Midbrain (tissue), 1 donor: ENCODE results near the gene BLMH.
"Not testable (repeated sequence)": the region's sequence is repeated elsewhere in the genome, so short reads cannot be mapped to it uniquely, and the experiment has no call there.

ENCODE experiments used
- DNase-seq: peaks from one replicate; lab custom pipeline; 2025; lab: John Stamatoyannopoulos, UW

BLMH gene

DNA sequence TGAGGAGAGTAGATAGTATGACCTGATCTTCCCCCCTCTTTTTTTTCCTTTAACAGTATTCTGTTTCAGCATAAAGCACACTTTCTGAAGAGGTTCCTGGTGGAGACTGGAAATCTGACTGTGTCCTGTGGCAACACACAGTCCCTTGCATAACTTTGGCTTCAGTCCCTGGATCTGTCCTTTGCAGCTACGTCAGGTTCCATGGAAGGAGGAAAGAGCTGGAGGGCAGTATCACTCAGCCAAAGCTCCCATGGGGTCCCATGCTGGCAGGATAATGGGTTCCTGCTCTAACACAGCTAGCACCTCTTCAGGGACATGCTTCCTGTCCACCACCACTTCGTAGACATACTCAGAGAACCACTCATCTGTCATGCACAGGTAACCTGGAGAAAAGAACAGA lies 43.0 kb downstream of the BLMH start:
- DNase-seq: no peak

DNA sequence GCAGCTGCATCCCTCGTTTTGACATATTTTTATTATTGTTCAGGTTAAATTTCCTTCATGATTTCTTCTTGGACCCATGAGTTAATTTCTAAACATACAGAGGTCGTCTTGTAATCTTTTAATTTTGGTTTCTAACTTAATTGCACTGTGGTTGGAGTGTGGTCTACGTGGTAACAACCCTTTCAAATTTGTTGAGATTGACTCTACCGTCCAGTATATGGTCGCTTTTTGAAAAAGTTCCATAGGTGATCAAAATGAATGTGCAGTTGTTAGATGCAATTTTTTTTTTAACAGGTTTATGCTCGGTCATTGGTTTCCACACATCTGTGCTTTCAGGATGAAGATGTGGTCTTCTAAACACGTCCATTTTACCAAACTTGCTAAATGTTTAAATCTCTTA lies 45.3 kb downstream of the BLMH start:
- no peak for DNase-seq

DNA sequence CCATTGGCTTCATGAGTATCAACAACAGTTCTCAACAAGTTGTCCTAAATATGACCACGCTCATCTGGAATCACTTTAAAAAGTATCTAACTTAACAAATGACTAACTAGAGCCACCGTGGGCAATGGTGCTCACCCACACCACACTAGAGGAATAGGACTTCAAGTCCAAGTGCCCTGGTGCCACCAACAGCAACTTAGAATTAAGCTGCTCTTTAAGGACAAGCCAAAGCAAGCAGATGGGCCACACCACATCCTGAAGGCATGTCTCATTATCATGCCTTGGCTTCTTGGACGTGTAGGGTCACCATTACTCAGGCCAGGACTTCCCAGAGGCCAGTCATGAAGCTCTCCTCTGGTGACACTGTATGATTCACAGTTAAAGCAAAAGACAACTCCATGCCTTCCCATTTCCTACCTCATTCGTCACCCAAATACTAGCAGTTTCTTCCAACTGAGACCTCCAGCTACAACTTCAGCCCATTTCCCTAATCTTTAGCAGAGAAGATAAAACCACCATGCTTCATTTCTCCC lies 46.8 kb downstream of the BLMH start:
- no peak for DNase-seq

DNA sequence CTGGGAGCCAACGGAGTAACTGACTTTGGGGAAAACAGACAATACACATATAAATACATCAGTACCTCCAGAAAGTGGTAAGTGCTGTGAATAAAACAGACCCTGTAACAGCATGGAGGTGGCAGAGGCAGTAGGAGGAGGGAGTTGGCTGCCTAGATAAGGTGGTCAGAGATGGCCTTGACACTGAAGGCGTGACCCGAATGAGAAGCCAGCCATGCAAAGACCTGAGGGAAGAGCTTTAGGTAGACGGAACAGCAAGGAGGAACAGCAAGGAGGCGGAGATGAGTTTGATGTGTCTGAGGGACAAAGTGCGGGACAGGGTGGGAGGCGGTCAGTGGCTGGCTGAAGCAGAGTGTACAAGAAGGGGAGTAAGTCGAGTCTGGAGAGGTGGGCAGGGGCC lies 48.2 kb downstream of the BLMH start:
- no peak for DNase-seq

DNA sequence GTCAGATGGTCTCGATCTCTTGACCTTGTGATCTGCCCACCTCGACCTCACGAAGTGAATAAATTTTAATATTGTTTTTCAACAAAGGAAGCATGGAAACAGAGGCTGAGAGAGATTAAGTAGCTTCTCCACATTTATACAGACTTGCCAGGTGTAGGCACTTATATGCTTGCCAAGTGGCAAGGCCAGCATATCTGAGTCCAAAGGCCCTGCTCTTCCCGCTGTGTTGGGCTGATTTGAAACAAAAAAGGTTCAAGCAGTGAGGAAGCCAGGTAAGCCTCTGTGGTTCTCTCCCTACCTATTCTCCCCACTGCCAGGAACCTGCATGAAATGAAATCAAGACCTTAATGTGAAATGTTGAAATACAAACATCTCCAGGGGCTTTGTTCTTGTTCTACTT lies 48.7 kb downstream of the BLMH start:
- DNase-seq: no peak

DNA sequence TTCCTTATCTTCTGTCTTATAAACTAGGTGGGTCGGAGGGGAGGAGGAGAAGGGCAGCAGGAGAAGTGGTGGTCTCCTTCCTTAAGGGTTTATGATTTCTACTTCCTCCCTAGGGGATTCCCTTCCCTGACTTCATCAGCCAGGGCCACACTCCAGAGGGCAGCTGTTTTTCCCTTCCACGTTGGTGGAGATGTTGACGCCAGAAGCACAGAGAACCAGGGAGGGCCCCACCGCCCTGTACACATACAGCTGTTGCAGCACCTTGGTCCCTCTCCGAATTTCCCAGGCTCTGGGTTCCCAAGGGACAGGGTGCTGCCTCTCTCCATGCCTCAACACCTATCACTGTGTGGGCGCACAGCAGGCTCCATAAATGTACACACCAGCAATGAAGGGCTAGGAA lies 50.7 kb downstream of the BLMH start:
- no peak for DNase-seq

DNA sequence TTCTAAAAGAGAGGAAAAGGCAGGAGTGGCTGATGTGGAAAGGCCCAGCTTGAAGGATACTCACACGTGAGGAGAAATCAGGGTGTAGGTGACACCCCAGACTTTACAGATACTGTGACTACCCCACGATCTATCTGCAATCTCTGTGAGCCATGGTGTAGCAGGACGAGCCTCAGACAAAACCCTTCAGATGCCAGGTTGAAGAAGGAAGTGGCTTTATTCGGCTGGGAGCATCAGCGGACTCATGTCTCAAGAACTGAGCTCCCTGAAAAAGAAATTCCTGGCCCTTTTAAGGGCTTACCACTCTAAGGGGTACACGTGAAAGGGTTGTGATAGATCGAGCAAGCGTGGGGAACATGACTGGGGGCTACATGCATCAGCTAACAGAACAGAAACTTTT lies 51.6 kb downstream of the BLMH start:
- DNase-seq: no peak

DNA sequence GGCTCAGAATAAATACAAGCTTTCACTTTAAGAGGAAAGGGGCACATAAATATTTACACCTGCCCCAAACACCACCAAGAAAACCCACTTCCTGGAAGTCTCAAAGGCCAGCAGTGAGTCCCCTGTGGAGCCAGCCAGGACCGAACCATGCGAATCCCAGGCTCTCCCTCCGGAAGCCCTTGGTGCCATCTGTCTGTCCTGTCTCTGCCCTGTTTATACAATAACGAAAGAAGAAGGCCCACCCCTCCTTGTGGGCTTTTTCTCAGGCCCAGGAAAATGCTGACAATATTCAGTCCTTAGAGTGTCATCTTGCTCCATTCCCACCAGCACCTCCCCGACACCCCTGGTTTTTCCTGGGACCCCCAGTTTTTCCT lies 52.7 kb downstream of the BLMH start:
- DNase-seq: no peak

DNA sequence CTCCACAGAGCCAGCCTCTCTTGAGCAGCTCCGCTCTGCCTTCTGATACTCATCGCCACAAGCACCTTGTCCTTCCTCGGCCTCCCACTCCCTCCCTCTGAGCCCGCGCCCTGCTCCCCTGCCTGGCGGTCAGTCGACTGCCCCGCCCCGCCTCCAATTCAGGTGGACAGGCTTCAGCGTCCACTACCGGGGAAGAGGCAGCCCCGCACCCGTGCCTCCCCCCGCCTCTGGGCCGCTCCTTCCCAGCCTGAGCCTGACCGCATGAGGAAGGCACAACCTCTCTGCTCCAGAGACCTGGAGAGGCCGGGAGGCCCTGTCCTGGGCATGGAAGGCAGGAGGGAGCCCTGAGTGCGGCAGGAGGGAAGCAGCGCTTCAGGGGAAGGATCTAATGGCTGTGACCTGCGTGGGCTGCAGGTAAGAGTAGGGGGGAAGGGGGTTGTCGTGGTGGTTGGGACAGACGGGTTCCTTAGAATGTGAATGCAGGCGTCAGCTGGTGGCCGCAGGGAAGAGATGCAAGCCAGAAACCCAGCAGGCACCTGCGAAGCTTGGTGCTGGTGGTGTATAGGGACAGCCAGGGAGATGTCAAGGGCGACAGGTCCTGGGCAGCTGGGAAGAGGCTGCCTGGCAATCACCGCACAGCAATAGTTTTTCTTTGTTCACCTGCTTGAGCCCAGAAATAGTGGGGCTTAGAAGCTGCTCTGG lies 53.2 kb downstream of the BLMH start:
- DNase-seq: no peak

DNA sequence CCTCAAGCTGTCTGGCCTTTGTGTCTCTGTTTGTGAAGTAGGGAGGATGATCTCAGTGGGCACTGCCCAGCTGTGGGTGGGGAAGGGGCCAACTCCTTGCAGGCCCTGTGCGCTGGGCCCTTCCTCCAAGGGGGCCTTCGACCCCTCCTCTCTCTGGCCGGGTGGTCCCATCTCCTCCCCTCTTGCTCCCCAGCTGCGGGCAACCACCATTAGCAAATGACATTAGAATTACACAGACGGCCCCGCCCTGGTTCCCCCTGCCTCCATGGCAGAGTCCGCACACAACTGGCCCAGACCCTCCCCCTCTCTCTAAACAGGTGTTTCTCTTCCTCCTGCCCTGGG lies 53.8 kb downstream of the BLMH start:
- no peak for DNase-seq

DNA sequence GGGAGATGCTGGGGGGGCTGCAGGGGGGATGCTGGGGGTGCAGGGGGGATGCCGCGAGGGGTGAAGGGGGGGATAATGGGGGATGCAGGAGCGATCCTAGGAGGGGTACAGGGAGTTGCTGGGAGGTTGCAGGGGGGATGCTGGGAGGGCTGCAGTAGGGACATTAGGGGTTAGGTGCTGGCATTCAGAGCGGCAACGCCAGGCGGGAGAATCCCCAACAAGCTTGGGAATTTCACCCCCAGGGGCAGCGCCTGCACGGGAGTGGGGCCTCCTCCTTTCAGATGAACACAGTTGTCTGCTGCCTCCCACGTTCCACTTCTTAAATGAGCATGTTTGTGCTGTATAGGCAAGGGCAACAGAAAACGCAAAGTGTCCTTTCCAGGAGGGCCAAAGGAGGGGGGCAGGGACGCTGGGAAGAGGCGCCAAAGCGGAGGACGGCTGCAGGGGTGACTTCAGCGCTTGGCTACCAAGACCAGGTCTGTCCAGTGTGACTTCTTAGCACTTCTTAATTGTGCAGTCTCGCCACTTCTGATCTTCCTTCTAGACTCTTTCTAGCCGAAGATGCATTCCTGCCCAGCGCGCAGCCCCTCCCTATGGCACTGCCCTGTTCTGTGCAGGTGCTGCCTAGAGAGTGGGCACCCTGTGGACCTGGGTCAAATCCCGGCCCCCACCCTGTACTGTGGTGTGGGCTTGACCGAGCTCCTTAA lies 54.3 kb downstream of the BLMH start:
- DNase-seq: no peak

DNA sequence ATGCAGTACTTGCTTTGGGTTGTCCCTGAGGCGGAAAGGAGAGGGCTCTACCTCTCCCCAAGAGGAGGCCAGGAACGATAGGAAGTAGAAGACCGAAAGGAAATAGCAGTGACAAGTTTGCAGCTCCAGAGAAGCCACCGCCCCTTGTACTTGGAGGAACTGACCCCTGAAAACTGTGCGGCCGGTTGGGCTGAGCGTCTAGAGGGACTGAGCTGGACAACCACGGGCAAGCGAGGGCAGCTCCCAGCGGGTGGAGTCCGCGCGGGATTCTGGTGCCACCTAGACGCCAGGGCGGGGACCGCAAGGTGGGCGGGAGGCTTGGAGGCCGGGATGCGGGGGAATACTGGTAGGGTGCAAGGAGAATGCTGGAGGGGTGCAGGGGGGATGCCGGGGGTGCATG lies 55.0 kb downstream of the BLMH start:
- DNase-seq: no peak

DNA sequence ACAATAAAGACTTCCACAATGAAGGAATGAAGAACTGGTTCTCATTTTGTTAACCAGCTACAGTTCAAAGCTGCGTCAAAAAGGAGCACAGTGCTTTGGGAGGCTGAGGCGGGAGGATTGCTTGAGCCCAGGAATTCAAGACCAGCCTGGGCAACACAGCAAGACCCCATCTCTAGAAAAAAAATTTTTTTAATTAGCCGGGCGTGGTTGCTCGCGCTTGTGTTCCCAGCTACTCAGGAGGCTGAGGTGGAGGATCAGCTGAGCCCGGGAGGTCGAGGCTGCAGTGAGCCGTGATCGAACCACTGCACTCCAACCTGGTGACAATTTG lies 55.5 kb downstream of the BLMH start:
- no peak for DNase-seq

DNA sequence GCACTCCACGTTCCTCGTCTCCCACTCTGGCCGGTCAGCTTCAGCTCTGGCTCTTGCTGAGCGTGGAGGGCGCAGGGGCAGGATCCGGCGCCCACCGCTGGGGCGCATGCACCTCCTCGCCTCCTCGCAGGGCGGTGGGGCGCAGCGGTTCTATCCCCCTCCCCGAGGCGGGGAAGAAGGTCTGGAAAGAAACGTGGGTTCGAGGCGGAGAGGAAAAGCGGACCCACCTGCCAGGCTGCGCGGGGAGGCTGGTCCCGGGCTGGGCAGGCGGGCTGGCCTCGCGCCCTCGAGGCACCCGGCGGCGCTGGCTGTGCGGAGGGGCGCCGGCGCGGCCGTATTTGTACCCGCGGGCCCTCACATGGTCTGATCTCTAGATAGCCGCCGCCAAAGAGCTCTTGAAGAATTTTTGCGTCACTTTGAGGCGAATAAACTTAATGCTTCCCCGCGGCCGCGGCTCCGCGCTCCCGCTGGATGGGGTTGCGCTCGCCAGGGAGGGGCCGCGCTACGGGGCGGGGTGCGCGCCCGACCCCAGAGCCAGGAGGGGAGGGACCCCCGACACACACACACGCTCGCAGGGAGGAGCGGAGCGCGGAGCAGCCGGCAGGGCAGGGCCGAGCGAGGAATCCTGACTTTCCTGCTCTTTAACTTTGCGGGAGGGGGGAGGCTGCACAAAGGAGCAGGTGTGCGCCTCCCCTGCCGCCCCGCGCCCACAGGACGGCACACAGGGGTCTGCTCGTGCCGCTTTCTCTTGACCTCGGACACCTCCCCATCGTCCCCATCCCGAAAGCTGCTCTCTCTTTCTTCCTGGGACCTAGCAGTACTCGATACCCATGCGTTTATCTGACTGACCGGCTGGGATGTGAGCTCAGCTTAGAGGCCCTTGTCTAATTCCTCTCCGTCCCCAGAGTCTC lies 56.1 kb downstream of the BLMH start, which contains the start of gene SLC6A4:
Gene SLC6A4, minus strand, starts transcription at position 312 of the 911 bp plus-strand sequence. CDS start 13,739 bp downstream, outside the sequence.
- no peak for DNase-seq

DNA sequence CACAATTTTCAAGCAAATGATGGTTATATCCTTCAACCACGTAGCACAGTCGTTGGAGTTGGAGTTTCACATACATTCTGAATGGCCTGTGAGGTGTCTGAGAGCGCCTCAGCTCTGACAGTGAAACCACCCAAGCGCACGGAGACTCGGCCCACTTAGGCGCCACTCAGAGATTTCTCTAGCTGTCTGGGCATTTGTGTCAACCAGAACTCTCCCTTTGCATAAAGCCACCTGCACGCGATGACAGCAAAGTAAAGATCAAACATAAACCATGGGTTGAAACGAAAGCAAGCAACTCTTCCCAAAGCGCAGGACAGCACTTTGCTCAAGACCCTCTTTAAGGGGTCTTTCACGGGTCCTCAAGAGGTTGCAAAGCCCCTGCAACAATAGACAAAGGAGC lies 56.8 kb downstream of the BLMH start:
- no peak for DNase-seq

DNA sequence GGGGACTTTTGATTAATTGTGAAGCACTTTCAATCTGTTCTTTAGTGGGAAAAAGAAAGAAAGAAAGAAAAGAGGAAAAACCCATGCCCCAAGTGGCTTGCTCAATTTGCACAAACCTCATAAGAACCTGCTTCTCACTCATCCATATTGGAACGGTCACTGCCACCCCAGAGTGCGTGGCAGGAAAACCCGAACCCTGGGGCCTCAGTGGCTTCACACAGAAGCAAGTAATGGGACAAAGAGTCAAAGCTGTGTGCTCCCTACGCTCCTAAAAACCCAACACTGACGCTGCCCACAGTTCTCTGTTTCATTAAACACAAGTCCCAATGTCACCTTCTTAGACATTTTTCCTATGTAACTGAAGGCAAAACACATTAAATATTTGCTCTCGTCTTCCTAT lies 57.4 kb downstream of the BLMH start:
- DNase-seq: no peak

DNA sequence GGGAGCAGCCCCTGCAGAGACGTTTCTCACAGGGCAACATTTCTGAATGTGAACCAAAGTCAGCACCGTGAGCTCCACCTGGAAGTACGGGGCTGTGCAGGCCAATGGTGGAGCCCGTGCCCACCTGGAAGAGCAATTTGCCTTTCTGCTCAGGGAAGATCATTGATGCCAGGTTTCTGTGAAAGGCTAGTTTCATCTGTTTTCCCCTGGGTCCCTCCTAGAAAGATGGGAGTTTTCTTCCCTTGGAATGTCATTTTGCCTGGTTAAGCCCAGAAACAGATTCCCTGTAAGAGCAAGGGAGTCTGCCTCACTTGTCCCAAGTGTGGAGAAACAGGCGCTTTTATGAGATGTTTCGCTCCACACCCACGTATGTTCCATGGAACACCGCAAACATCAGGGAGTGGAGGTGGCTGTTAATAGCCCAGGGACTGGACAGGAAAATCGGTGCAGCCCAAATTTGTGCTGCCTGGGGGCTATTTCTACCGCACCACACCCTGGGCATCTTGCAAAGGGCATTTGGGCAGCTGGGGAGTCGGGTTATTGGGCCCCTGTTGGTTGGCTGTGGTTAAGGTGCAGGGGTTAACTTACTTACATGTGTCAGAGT lies 58.8 kb downstream of the BLMH start:
- DNase-seq: no peak

DNA sequence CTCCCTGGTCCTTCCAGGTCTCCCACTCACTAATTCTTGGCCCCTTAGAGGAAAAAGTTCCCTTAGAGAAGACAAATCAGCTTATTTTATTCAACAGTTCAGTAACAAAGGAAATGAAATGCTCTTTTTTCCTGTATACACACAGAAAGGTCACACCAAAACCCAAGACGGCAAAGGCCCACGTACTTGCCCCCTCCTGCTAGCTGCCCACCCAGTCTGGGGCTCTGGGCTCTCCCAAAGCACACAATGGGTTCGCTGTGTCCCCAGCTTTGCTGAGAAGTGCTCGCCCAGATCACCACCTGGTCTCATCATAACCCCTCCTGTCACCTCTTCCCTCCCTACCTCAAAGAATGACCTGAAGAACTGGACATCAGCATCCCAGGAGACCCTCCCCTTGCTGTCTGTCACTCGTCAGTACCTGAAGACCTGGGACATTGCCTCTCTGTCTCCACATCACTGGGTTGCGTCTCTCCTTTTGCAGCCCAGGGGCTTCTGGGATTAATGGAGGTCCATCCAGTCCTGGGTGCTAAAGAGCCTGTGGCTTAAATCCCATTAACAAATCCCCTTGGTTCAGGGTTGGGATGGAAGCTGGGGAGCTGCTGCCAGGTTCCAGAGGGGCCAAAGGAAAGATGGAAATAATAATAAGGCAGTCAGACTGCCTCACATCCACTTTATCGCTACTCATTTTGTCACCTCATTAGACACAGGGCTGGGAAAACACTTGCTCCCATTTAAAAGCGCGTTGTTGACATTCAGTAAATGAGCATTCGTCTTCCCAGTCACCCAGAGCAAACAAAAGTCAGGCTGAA lies 59.5 kb downstream of the BLMH start:
- DNase-seq: no peak

DNA sequence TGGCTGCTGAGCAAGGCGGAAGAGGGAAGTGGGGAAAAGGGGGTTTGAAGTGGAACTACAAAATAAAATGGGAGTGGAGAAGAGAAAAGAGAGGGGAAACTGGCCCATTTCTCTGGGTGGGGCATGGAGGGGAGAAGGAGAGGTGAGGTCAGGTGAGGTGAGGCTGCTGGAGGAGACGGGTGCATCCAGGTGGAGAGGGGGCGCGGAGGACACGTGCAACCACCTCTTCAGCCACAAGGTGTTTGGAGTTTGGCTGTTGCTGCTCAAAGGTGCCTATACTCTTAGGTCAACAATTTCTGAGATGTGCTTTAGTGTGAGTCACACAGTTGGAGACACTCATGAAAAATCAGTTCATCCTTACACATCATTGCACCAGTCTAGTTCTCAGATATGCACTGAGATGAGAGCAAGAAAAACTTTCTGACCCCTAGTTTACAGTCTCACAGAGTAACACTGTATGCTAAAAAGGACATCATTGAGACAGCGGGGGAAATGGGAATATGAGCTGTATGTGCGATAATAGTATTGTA lies 61.1 kb downstream of the BLMH start:
- no peak for DNase-seq

DNA sequence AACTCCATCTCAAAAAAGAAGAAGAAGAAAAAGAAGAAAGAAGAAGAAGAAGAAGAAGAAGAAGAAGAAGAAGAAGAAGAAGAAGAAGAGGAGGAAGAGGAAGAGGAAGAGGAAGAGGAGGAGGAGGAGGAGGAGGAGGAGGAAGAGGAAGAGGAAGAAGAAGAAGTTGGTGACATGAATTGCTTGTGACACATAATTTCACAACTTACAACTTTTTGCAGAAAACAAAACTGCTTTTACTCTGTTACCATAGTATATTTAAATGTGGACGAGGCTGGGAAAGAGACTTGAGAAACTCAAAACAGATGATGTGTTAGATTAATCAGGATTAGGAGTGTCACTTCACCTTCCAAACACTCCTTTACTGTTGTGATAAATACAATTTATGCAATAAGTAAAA lies 61.7 kb downstream of the BLMH start:
- DNase-seq: not testable (repeated sequence)

DNA sequence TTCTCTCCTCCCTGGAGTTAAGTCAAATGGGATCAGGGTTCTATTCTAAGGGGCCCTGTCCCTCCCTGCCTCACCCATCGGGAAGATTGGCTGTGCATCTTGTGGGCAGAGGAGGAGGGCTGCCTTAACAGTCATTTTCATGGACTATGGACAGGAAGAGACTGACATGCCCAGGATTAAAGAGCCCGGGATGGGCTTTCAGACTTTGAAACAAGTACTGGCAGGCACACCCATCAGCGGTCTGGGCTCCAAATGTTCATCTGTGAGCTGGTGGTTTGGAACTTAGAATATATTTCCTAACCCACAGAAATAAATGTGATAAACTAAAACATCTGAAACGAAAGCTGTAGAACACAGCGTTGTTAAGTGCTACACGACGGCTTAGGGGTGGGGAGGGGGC lies 62.7 kb downstream of the BLMH start:
- DNase-seq: no peak
